SU-DHL-6 (cell line): ENCODE results near the gene BCAS4.

Experiments
- CTCF ChIP-seq: fragments of 200-600 bp; sonication (generic); IDR thresholded peaks from one replicate; pipeline ENCODE4 v1.5.1; 2017; ENCODE audit warnings: antibody characterized with exemption, mild to moderate bottlenecking, low read length, moderate library complexity; ENCODE audit not compliant: insufficient read depth, poor library complexity, severe bottlenecking
- EZH2phosphoT487 ChIP-seq: fragments of 200-600 bp; sonication (generic), shearing (Covaris generic); conservative IDR thresholded peaks from 2 replicates; pipeline ENCODE4 v1.6.1; 2018; ENCODE audit warnings: mild to moderate bottlenecking, antibody characterized with exemption, low read length, moderate library complexity, mixed read lengths

DNA sequence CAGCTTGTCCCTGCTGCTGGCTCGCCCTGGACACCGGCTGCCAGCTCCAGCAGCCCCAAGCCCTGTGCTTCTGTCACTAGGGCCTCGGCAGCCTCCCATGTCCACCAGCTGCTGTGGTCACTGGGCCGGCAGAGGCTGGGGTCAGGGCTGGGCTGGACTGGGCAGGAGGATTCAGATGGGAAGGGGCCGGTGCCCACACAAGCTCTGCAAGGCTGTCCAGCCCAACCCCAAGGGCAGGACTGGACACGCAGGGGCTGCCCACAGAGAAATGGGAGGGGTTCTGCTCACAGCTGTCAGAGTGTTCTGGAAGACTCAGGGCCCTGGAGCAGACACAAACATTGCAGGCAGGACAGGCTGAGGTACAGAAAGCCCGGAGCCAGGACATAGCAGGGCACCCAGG, 70.7 kb downstream of the BCAS4 start:
- no peak for TF ChIP-seq CTCF
- TF ChIP-seq EZH2phosphoT487, result no peak
